K562 treated with DMSO at 1 percent for 4 hours (cell line): ENCODE measurements around the gene SNX2. TPM values are rescaled to one million over a fixed set of nuclear protein-coding genes. Genes with fewer than 3 reads are reported as not detected.

Experiments used
- total RNA-seq: library from RNA; unstranded; fragments of 300-600 nt; gene quantifications from 2 replicates; pipeline ENCODE4 v1.2.3, GENCODE V29; 2022; ENCODE audit not compliant: insufficient read depth

Gene SNX2, protein sequence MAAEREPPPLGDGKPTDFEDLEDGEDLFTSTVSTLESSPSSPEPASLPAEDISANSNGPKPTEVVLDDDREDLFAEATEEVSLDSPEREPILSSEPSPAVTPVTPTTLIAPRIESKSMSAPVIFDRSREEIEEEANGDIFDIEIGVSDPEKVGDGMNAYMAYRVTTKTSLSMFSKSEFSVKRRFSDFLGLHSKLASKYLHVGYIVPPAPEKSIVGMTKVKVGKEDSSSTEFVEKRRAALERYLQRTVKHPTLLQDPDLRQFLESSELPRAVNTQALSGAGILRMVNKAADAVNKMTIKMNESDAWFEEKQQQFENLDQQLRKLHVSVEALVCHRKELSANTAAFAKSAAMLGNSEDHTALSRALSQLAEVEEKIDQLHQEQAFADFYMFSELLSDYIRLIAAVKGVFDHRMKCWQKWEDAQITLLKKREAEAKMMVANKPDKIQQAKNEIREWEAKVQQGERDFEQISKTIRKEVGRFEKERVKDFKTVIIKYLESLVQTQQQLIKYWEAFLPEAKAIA
- total RNA-seq, result 38.9 and 48.9 TPM in 2 replicates

DNA sequence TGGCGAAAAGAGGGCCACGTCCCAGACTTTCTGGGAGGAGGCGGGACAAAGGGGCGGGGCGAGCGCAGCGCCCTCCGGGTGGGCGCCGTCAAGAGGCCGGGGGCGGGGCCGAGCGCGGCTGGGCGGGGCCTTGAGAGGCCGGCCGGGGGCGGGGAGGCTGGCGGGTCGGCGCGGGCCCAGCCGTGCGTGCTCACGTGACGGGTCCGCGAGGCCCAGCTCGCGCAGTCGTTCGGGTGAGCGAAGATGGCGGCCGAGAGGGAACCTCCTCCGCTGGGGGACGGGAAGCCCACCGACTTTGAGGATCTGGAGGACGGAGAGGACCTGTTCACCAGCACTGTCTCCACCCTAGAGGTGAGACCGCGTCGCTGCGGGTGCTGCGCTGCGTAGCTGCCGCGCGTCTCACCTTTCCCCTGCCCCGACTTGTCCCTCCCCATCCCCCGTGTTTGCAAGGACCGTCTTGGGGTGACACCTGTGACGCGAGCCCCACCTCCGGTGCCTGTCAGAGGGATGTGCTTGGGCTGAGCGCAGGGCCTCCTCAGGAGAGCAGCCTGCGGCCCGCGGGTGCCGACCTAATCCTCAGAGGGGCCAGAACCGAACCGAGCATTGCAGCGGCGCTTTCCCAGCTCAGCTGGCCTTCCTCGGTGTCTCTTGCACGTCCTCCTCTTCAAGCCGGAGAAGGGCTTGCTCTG lies at the start of gene SNX2:
Gene SNX2 (plus strand): TSS at position 220 of the 689 bp plus-strand sequence. CDS start 24 bp downstream, at position 244.

DNA sequence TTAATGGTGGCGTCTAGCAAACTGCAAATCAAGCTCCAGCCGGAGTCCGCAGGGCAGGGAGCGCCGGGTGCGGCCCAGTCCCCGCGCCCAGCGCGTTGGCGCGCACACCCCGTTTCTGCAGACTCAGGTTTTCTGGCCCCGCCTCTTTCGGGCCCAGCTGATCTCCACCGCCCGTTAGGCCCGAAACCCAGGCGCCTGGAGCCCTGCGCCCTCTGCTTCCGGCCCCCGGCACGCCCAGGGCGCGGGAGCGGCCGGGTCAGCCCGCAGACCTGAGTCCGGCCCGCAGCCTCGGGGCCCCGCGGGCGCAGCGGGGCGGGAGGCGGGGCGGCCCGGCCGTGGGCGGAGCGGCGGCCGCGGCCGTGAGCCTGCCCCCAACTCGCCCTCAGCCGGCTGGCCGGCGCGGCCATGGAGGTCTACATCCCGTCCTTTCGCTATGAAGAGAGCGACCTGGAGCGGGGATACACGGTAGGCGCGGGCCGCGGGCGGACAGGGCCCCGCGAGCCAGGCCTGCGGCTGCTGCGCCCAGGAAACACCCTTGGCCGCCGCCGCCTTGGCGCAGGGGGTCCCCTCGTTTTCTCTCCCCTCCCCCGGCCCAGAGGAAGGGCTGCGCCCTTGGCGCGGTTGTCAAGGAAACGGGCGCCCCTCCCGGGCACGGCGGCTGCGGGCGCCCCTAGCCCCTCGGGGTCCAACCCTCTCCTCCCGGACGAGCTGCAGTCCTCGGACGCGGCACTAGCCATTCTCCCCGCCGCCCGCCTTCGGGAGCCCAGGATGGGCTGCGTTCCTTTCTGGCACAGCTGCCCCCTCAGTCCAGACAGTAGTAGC lies 70.6 kb downstream of the SNX2 start, which contains the start of gene SNX24:
Gene SNX24 (plus strand): TSS at position 385 of the 822 bp plus-strand sequence. CDS start 21 bp downstream, at position 406.

Other genes with a start within 250 kb of the SNX2 start
- 7.2 and 10.9 TPM in 2 replicates for gene SNX24, start 70.5 kb downstream of the SNX2 start, total RNA-seq